HG02884 (cell line): Measurements from ENCODE around the gene OPCML.

Source experiments
- ATAC-seq: cut with Tn5 transposase; IDR thresholded peaks from one replicate; pipeline ENCODE4 v1.9.1; 2021; ENCODE audit warnings: mild to moderate bottlenecking, moderate library complexity; ENCODE audit not compliant: unreplicated experiment

Gene OPCML

GRCh38 chr11:133305208-133305956, 226.9 kb downstream of the OPCML start:
- no peak for ATAC-seq

- no peak for ATAC-seq
Observed at GRCh38 chr11:133303262-133303661, 229.0 kb downstream of the OPCML start.

- ATAC-seq: no peak
Observed at GRCh38 chr11:133302056-133302455, 230.2 kb downstream of the OPCML start.

GRCh38 chr11:133300666-133301065, 231.6 kb downstream of the OPCML start:
- no peak for ATAC-seq

GRCh38 chr11:133291780-133292179, 240.5 kb downstream of the OPCML start:
- no peak for ATAC-seq

- no peak for ATAC-seq
Observed at GRCh38 chr11:133285359-133285758, 246.9 kb downstream of the OPCML start.

GRCh38 chr11:133284156-133284555, 248.1 kb downstream of the OPCML start:
- no peak for ATAC-seq

GRCh38 chr11:133277886-133278285, 254.4 kb downstream of the OPCML start:
- ATAC-seq: no peak

GRCh38 chr11:133271871-133272776, 260.2 kb downstream of the OPCML start:
- ATAC-seq: no peak

- no peak for ATAC-seq
Observed at GRCh38 chr11:133271206-133271605, 261.1 kb downstream of the OPCML start.

GRCh38 chr11:133269267-133269666, 263.0 kb downstream of the OPCML start:
- peak; percentile 96 for ATAC-seq

GRCh38 chr11:133266986-133267385, 265.3 kb downstream of the OPCML start:
- no peak for ATAC-seq

- ATAC-seq: no peak
Observed at GRCh38 chr11:133265530-133266035, 266.7 kb downstream of the OPCML start.

- no peak for ATAC-seq
Observed at GRCh38 chr11:133263332-133263731, 269.0 kb downstream of the OPCML start.

- ATAC-seq: no peak
Observed at GRCh38 chr11:133258751-133259150, 273.6 kb downstream of the OPCML start.

- ATAC-seq: no peak
Observed at GRCh38 chr11:133254601-133255000, 277.7 kb downstream of the OPCML start.

GRCh38 chr11:133253570-133253969, 278.7 kb downstream of the OPCML start:
- no peak for ATAC-seq

GRCh38 chr11:133251841-133252240, 280.5 kb downstream of the OPCML start:
- no peak for ATAC-seq

GRCh38 chr11:133249530-133249929, 282.8 kb downstream of the OPCML start:
- no peak for ATAC-seq

- no peak for ATAC-seq
Observed at GRCh38 chr11:133249065-133249464, 283.2 kb downstream of the OPCML start.

GRCh38 chr11:133243832-133244231, 288.5 kb downstream of the OPCML start:
- ATAC-seq: no peak
